H9 (cell line): Measurements from ENCODE around the gene ZNF280C. TPM values are rescaled to one million over a fixed set of nuclear protein-coding genes. Genes with fewer than 3 reads are reported as not detected.

Experiments used
- DNase-seq: peaks from one replicate; pipeline ENCODE4 v3.0.0-alpha.2; 2017
- H2AFZ ChIP-seq: one replicate; pipeline ENCODE4 v1.6.1; 2013; ENCODE audit warnings: mild to moderate bottlenecking, low read length, control low read depth, moderate library complexity
- H2AK5ac ChIP-seq: 2 replicates; pipeline ENCODE4 v1.6.1; 2013; ENCODE audit warnings: low read length, control low read depth, mixed read lengths; ENCODE audit not compliant: insufficient read length
- H2BK120ac ChIP-seq: one replicate; pipeline ENCODE4 v1.6.1; 2013; ENCODE audit warnings: low read depth, mild to moderate bottlenecking, low read length, control low read depth, inconsistent platforms; ENCODE audit not compliant: poor library complexity, severe bottlenecking
- H2BK12ac ChIP-seq: 2 replicates; pipeline ENCODE4 v1.6.1; 2013; ENCODE audit warnings: low read length, control low read depth, mixed read lengths, low read depth; ENCODE audit not compliant: insufficient read length
- H2BK15ac ChIP-seq: 2 replicates; pipeline ENCODE4 v1.6.1; 2013; ENCODE audit warnings: low read depth, low read length, control low read depth
- H2BK20ac ChIP-seq: one replicate; pipeline ENCODE4 v1.6.1; 2013; ENCODE audit warnings: low read depth, mild to moderate bottlenecking, low read length, control low read depth, inconsistent platforms; ENCODE audit not compliant: poor library complexity, severe bottlenecking
- H2BK5ac ChIP-seq: 2 replicates; pipeline ENCODE4 v1.6.1; 2013; ENCODE audit warnings: low read length, control low read depth, mixed read lengths; ENCODE audit not compliant: insufficient read length
- H3K14ac ChIP-seq: 2 replicates; pipeline ENCODE4 v1.6.1; 2013; ENCODE audit warnings: low read length, control low read depth; ENCODE audit not compliant: insufficient read depth
- H3K18ac ChIP-seq: 2 replicates; pipeline ENCODE4 v1.6.1; 2013; ENCODE audit warnings: low read depth, mild to moderate bottlenecking, mixed read lengths, low read length, control low read depth; ENCODE audit not compliant: insufficient read length
- H3K23ac ChIP-seq: 2 replicates; pipeline ENCODE4 v1.6.1; 2013; ENCODE audit warnings: low read length, control low read depth, mixed read lengths, low read depth; ENCODE audit not compliant: insufficient read length
- H3K23me2 ChIP-seq: 2 replicates; pipeline ENCODE4 v1.6.1; 2013; ENCODE audit warnings: low read depth, mild to moderate bottlenecking, mixed read lengths, low read length, control low read depth; ENCODE audit not compliant: insufficient read length, poor library complexity, severe bottlenecking
- H3K27ac ChIP-seq: 2 replicates; pipeline ENCODE4 v1.5.1; 2013; ENCODE audit warnings: low read length, control low read depth, mixed read lengths, low read depth; ENCODE audit not compliant: insufficient read length
- H3K27me3 ChIP-seq: 2 replicates; pipeline ENCODE4 v1.6.1; 2013; ENCODE audit warnings: low read length, control low read depth, inconsistent platforms; ENCODE audit not compliant: insufficient read depth
- H3K4ac ChIP-seq: 2 replicates; pipeline ENCODE4 v1.6.1; 2013; ENCODE audit warnings: low read depth, mild to moderate bottlenecking, control low read depth, inconsistent platforms, low read length, moderate library complexity
- H3K4me1 ChIP-seq: 2 replicates; pipeline ENCODE4 v1.6.1; 2013; ENCODE audit warnings: low read length, control low read depth, inconsistent platforms; ENCODE audit not compliant: insufficient read depth
- H3K4me2 ChIP-seq: 2 replicates; pipeline ENCODE4 v1.6.1; 2013; ENCODE audit warnings: low read length, control low read depth, mixed read lengths; ENCODE audit not compliant: insufficient read length, insufficient read depth
- H3K56ac ChIP-seq: 2 replicates; pipeline ENCODE4 v1.6.1; 2013; ENCODE audit warnings: low read depth, mild to moderate bottlenecking, mixed read lengths, low read length, control low read depth; ENCODE audit not compliant: insufficient read length
- H3K79me1 ChIP-seq: 2 replicates; pipeline ENCODE4 v1.6.1; 2013; ENCODE audit warnings: low read depth, mild to moderate bottlenecking, moderate library complexity, low read length, control low read depth, inconsistent platforms; ENCODE audit not compliant: insufficient read depth, poor library complexity, severe bottlenecking
- H3K79me2 ChIP-seq: 2 replicates; pipeline ENCODE4 v1.6.1; 2013; ENCODE audit warnings: low read length, control low read depth, inconsistent platforms; ENCODE audit not compliant: insufficient read depth
- H3K9ac ChIP-seq: 2 replicates; pipeline ENCODE4 v1.6.1; 2013; ENCODE audit warnings: low read length, control low read depth, mixed read lengths; ENCODE audit not compliant: insufficient read length; ENCODE audit errors: extremely low read depth
- H3K9me3 ChIP-seq: one replicate; pipeline ENCODE4 v1.6.1; 2013; ENCODE audit warnings: low read depth, low read length, inconsistent platforms; ENCODE audit not compliant: control insufficient read depth
- H3T11ph ChIP-seq: one replicate; pipeline ENCODE4 v1.6.1; 2013; ENCODE audit warnings: mild to moderate bottlenecking, low read length, control low read depth, inconsistent platforms
- H4K20me1 ChIP-seq: one replicate; pipeline ENCODE4 v1.6.1; 2013; ENCODE audit not compliant: control insufficient read depth, insufficient read length, insufficient read depth
- H4K5ac ChIP-seq: 2 replicates; pipeline ENCODE4 v1.6.1; 2013; ENCODE audit warnings: low read depth, mild to moderate bottlenecking, mixed read lengths, low read length, control low read depth; ENCODE audit not compliant: insufficient read length
- H4K8ac ChIP-seq: replicated peaks from 2 replicates; pipeline ENCODE4 v1.6.1; 2013; ENCODE audit warnings: low read length, control low read depth, mixed read lengths, low read depth; ENCODE audit not compliant: insufficient read length
- H4K91ac ChIP-seq: 2 replicates; pipeline ENCODE4 v1.6.1; 2013; ENCODE audit warnings: low read depth, mild to moderate bottlenecking, moderate library complexity, mixed read lengths, low read length, control low read depth; ENCODE audit not compliant: insufficient read length
- H3K27ac Mint-ChIP-seq, 3 experiments: 2 replicates in 2 of 3; 3 replicates in 1 of 3; pipeline ENCODE4 v1.8.0; 2020 to 2021; ENCODE audit warnings: mixed read lengths in 3 of 3, mild to moderate bottlenecking in 1 of 3, moderate library complexity in 1 of 3
- H3K27me3 Mint-ChIP-seq: 2 replicates; pipeline ENCODE4 v1.8.0; 2021; ENCODE audit warnings: low read depth, mild to moderate bottlenecking, moderate library complexity, mixed read lengths
- H3K36me3 Mint-ChIP-seq, 3 experiments: 2 replicates in 2 of 3; 3 replicates in 1 of 3; pipeline ENCODE4 v1.8.0; 2020 to 2021; ENCODE audit warnings: low read depth in 3 of 3, mixed read lengths in 3 of 3; ENCODE audit not compliant: insufficient read depth in 1 of 3
- H3K4me1 Mint-ChIP-seq, 2 experiments: 2 replicates each; pipeline ENCODE4 v1.8.0; 2020; ENCODE audit warnings: mixed read lengths in 2 of 2
- H3K4me3 Mint-ChIP-seq, 2 experiments: 2 replicates in 1 of 2; 3 replicates in 1 of 2; pipeline ENCODE4 v1.8.0; 2020 to 2021; ENCODE audit warnings: mild to moderate bottlenecking in 2 of 2, mixed read lengths in 2 of 2, moderate library complexity in 1 of 2
- H3K9me3 Mint-ChIP-seq, 2 experiments: 2 replicates in 1 of 2; 3 replicates in 1 of 2; pipeline ENCODE4 v1.8.0; 2020; ENCODE audit warnings: mild to moderate bottlenecking in 2 of 2, mixed read lengths in 2 of 2, moderate library complexity in 1 of 2
- CTCF ChIP-seq: fragments of 200-600 bp; sonication (generic); conservative IDR thresholded peaks from 3 replicates; pipeline ENCODE4 v1.8.0; 2021; ENCODE audit warnings: antibody characterized with exemption, mild to moderate bottlenecking
- WGBS: extraction: QIAGEN DNeasy Blood & Tissue Kit; methylation state at CpG from one replicate; pipeline ENCODE4 v1.1.7; 2013; ENCODE audit warnings: missing lambda C conversion rate, low lambda C conversion rate, mixed read lengths; ENCODE audit not compliant: insufficient read length; ENCODE audit errors: extremely low coverage; 5-methylcytosine and 5-hydroxymethylcytosine counted together
- total RNA-seq: library from RNA; stranded (reverse); gene quantifications from 2 replicates; pipeline ENCODE4 v1.2.1, GENCODE V29; 2021

ZNF280C gene
- total RNA-seq, 1 experiment from 2014 or later, result 6.6 TPM

GRCh38 chrX:130186651-130187050 lies 82.0 kb downstream of the ZNF280C start:
- H4K5ac ChIP-seq, result no peak overlapping the region
- no peaks in the 10 kb centered on the region for H3K23me2 ChIP-seq
- H3K27me3 Mint-ChIP-seq, result peaks cover 2% of the 10 kb centered on the region; the same call in 1 of the 2 replicates
- H2BK15ac ChIP-seq, result no peak overlapping the region
- no peaks in the 10 kb centered on the region for H4K20me1 ChIP-seq
- H2AK5ac ChIP-seq, result no peak overlapping the region
- no peak overlapping the region for H3K56ac ChIP-seq
- H3K23ac ChIP-seq, result no peak overlapping the region
- H3K4me1 Mint-ChIP-seq, result no peaks in the 10 kb centered on the region
- TF ChIP-seq CTCF, result no peak
- H3K27ac ChIP-seq, result no peak overlapping the region
- no peak overlapping the region for H3K4me3 Mint-ChIP-seq
- H3K79me1 ChIP-seq, result no peaks in the 10 kb centered on the region
- no peak overlapping the region for H3K9ac ChIP-seq
- no peak overlapping the region for H4K8ac ChIP-seq
- H3K79me2 ChIP-seq, result no peaks in the 10 kb centered on the region
- WGBS, result no CpG with 5 or more reads among the region's 4 CpGs
- no peak overlapping the region for H2BK20ac ChIP-seq
- H3K9me3 Mint-ChIP-seq, result peaks cover 0 to 58% of the 10 kb centered on the region in 2 experiments; a peak in 2 of 5 replicates
- H2BK120ac ChIP-seq, result no peak overlapping the region
- H3K4me2 ChIP-seq, result no peak overlapping the region
- no peak overlapping the region for H2BK5ac ChIP-seq
- H3K27me3 ChIP-seq, result no peaks in the 10 kb centered on the region
- peaks cover 7% of the 10 kb centered on the region for H3K9me3 ChIP-seq
- H3K18ac ChIP-seq, result no peak overlapping the region
- no peaks in the 10 kb centered on the region for H3K4me1 ChIP-seq
- H3K27ac Mint-ChIP-seq, result no peak overlapping the region
- no peak for DNase-seq
- peaks cover 0 to 6% (median 0%) of the 10 kb centered on the region in 3 experiments; a peak in 4 of 7 replicates for H3K36me3 Mint-ChIP-seq
- H3K14ac ChIP-seq, result no peak overlapping the region
- no peak overlapping the region for H4K91ac ChIP-seq
- no peak overlapping the region for H2AFZ ChIP-seq
- H3T11ph ChIP-seq, result no peak overlapping the region
- H2BK12ac ChIP-seq, result no peak overlapping the region
- no peak overlapping the region for H3K4ac ChIP-seq
